PC-9 (cell line): Measurements from ENCODE around the gene HOXC9. TPM values are rescaled to one million over a fixed set of nuclear protein-coding genes. Genes with fewer than 3 reads are reported as not detected.

Source experiments
- BruUV-seq: library from RNA; stranded (reverse); fragments of 400-500 nt; replicated peaks from 2 replicates; lab custom pipeline; 2021; lab: Mats Ljungman, UMichigan
- CTCF ChIA-PET: fragments of 300-600 bp; sonication (Branson Sonifier 250); formaldehyde crosslinking; loops from one replicate; lab custom pipeline; 2022; ENCODE audit warnings: antibody characterized with exemption; lab: Charles Lee
- POLR2A ChIA-PET: fragments of 300-600 bp; sonication (Branson Sonifier 250); formaldehyde crosslinking; loops from one replicate; lab custom pipeline; 2022; ENCODE audit warnings: antibody characterized with exemption; ENCODE audit not compliant: unreplicated experiment; lab: Charles Lee
- DNase-seq, 2 experiments: peaks; one replicate each; pipeline versions ENCODE4 v3.0.0 to v3.0.0-alpha.2; 2015 to 2022; ENCODE audit warnings: mixed read lengths in 1 of 2
- H2AFZ ChIP-seq: fragments of 200-600 bp; sonication (generic); 2 replicates; pipeline ENCODE4 v1.8.1; 2017; ENCODE audit warnings: antibody characterized with exemption
- H3F3A ChIP-seq: fragments of 200-600 bp; sonication (generic); 2 replicates; pipeline ENCODE4 v1.8.1; 2017; ENCODE audit warnings: antibody characterized with exemption, mild to moderate bottlenecking, low read depth; ENCODE audit not compliant: insufficient read depth
- H3K27ac ChIP-seq: fragments of 200-600 bp; sonication (generic); 2 replicates; pipeline ENCODE4 v1.6.1; 2016; ENCODE audit warnings: mixed run types
- H3K27me3 ChIP-seq: fragments of 200-600 bp; sonication (generic); 2 replicates; pipeline ENCODE4 v1.6.1; 2016; ENCODE audit warnings: low read depth, mixed run types; ENCODE audit not compliant: insufficient read depth
- H3K36me3 ChIP-seq: fragments of 200-600 bp; sonication (generic); 2 replicates; pipeline ENCODE4 v1.6.1; 2016; ENCODE audit warnings: low read depth, mixed run types
- H3K4me1 ChIP-seq: fragments of 200-600 bp; sonication (generic); replicated peaks from 2 replicates; pipeline ENCODE4 v1.6.1; 2016; ENCODE audit warnings: mixed run types; ENCODE audit not compliant: insufficient read depth
- H3K4me2 ChIP-seq: fragments of 200-600 bp; sonication (generic); 2 replicates; pipeline ENCODE4 v1.6.1; 2017; ENCODE audit warnings: mixed run types
- H3K4me3 ChIP-seq: fragments of 200-600 bp; sonication (generic); 2 replicates; pipeline ENCODE4 v1.6.1; 2016; ENCODE audit warnings: mixed run types
- H3K79me2 ChIP-seq: fragments of 200-600 bp; sonication (generic); 2 replicates; pipeline ENCODE4 v1.6.1; 2017; ENCODE audit warnings: low read depth, mixed run types
- H3K9me2 ChIP-seq: fragments of 200-600 bp; sonication (generic); 2 replicates; pipeline ENCODE4 v1.8.1; 2017; ENCODE audit warnings: mild to moderate bottlenecking; ENCODE audit not compliant: insufficient read depth
- H3K9me3 ChIP-seq: fragments of 200-600 bp; sonication (generic); 2 replicates; pipeline ENCODE4 v1.8.1; 2016; ENCODE audit warnings: low read depth; ENCODE audit not compliant: insufficient read depth
- H4K20me1 ChIP-seq: fragments of 200-600 bp; sonication (generic); 2 replicates; pipeline ENCODE4 v1.8.1; 2017; ENCODE audit not compliant: insufficient read depth
- CTCF ChIP-seq: fragments of 200-600 bp; sonication (generic); conservative IDR thresholded peaks from 2 replicates; pipeline ENCODE4 v1.6.1; 2017; ENCODE audit warnings: mixed run types, antibody characterized with exemption, mild to moderate bottlenecking, moderate library complexity
- EZH2 ChIP-seq: fragments of 200-600 bp; sonication (generic); IDR thresholded peaks from 2 replicates; pipeline ENCODE4 v1.8.0; 2017; ENCODE audit warnings: antibody characterized with exemption, low read depth
- intact Hi-C: fragments of 100-400 bp; cut with micrococcal nuclease; formaldehyde crosslinking; loops from one replicate; pipeline ENCODE4 v1.10.0; 2022; ENCODE audit not compliant: unreplicated experiment
- total RNA-seq: library from RNA; stranded (reverse); gene quantifications from 2 replicates; pipeline ENCODE4 v1.2.3, GENCODE V29; 2021

HOXC9 gene
- total RNA-seq, 1 experiment from 2014 or later: 10.2 TPM

GRCh38 chr12:54002915-54003389 lies 3.0 kb downstream of the HOXC9 start:
- no peak for TF ChIP-seq EZH2
- TF ChIP-seq CTCF: no peak
- Histone ChIP-seq H4K20me1 (no peaks in the 10 kb centered on the region), H3K9me2 (no peaks in the 10 kb centered on the region), H3K36me3 (no peaks in the 10 kb centered on the region), H3K4me3 (no peak overlapping the region), H3K79me2 (no peaks in the 10 kb centered on the region), H3K9me3 (no peaks in the 10 kb centered on the region), H3K4me2 (no peak overlapping the region), H2AFZ (no peak overlapping the region), H3K27ac (no peak overlapping the region), H3F3A (peaks cover 4% of the 10 kb centered on the region; the same call in 1 of the 2 replicates), H3K27me3 (no peaks in the 10 kb centered on the region), H3K4me1 (no peaks in the 10 kb centered on the region)
- BruUV-seq: no TSS peak
- no peak for DNase-seq
- intact Hi-C loops: no loop called here
- ChIA-PET POLR2A (no interaction called here), CTCF (no interaction called here)

GRCh38 chr12:54003625-54004024 lies 3.7 kb downstream of the HOXC9 start:
- H3K4me3 ChIP-seq: no peak overlapping the region

GRCh38 chr12:54004063-54004840 lies 4.3 kb downstream of the HOXC9 start:
- Histone ChIP-seq H3K36me3 (no peaks in the 10 kb centered on the region), H3K27ac (no peak overlapping the region), H3K9me3 (no peaks in the 10 kb centered on the region), H3K4me1 (no peaks in the 10 kb centered on the region), H3K9me2 (no peaks in the 10 kb centered on the region), H3K79me2 (no peaks in the 10 kb centered on the region), H3F3A (no peaks in the 10 kb centered on the region; the same call in 1 of the 2 replicates), H4K20me1 (no peaks in the 10 kb centered on the region), H3K4me3 (no peak overlapping the region), H3K4me2 (no peak overlapping the region), H2AFZ (no peak overlapping the region), H3K27me3 (no peaks in the 10 kb centered on the region)
- POLR2A ChIA-PET: no interaction called here
- no TSS peak for BruUV-seq
- peak in 1 of 2 experiments; percentile 20 for DNase-seq
- CTCF ChIA-PET: no interaction called here
- intact Hi-C loops: no loop called here
- TF ChIP-seq EZH2 (no peak), CTCF (peak; percentile 32; the same call in 1 of the 2 replicates)

More at GRCh38 chr12:54003625-54004024, 3.7 kb downstream of the HOXC9 start:
- Histone ChIP-seq H3K27me3 (no peaks in the 10 kb centered on the region), H3K4me2 (no peak overlapping the region), H3K36me3 (no peaks in the 10 kb centered on the region), H3K79me2 (no peaks in the 10 kb centered on the region), H3K9me2 (no peaks in the 10 kb centered on the region), H4K20me1 (no peaks in the 10 kb centered on the region), H3F3A (peaks cover 3% of the 10 kb centered on the region; the same call in 1 of the 2 replicates), H2AFZ (no peak overlapping the region), H3K27ac (no peak overlapping the region), H3K4me1 (no peaks in the 10 kb centered on the region), H3K9me3 (no peaks in the 10 kb centered on the region)
- no peak for DNase-seq
- TF ChIP-seq EZH2 (no peak), CTCF (no peak)
- intact Hi-C loops: no loop called here
- ChIA-PET POLR2A (no interaction called here), CTCF (no interaction called here)
- no TSS peak for BruUV-seq
